Measurements from ENCODE around the gene MEIS1.

- TF ChIP-seq POLR2A (IDR thresholded peaks at IDR 0.05): no peak
- TF ChIP-seq CTCF (IDR thresholded peaks at IDR 0.05): no peak
Observed at GRCh38 chr2:66436581-66437001, 1.7 kb downstream of the MEIS1 start.
